SK-N-SH (cell line): ENCODE results near the gene CYP3A5. TPM values are rescaled to one million over a fixed set of nuclear protein-coding genes. Genes with fewer than 3 reads are reported as not detected.
"Not testable (repeated sequence)": the region's sequence is repeated elsewhere in the genome, so short reads cannot be mapped to it uniquely, and the experiment has no call there.

Experiments used
- CTCF ChIA-PET: fragments of 300-600, 350-600 bp; formaldehyde crosslinking; extraction: SDS; loops from one replicate; lab custom pipeline; 2021; lab: Yijun Ruan, JAX
- POLR2A ChIA-PET: fragments of 350-600 bp; sonication (Branson Sonifier 250); formaldehyde crosslinking; extraction: SDS; loops from one replicate; lab custom pipeline; 2020; ENCODE audit warnings: antibody characterized with exemption, inconsistent platforms; lab: Yijun Ruan, JAX
- DNase-seq: peaks from one replicate; pipeline ENCODE4 v3.0.0; 2012
- H2AFZ ChIP-seq: fragments of 200-600 bp; sonication (generic); 2 replicates; pipeline ENCODE4 v1.8.1; 2016; ENCODE audit warnings: antibody characterized with exemption, mild to moderate bottlenecking, low read depth
- H3F3A ChIP-seq: fragments of 200-600 bp; sonication (generic); replicated peaks from 2 replicates; pipeline ENCODE3; 2016; ENCODE audit warnings: antibody characterized with exemption, mild to moderate bottlenecking; ENCODE audit not compliant: insufficient read depth
- H3K27ac ChIP-seq, 2 experiments: fragments of 200-500 bp in 1 of 2; fragments of 200-600 bp in 1 of 2; sonication (Bioruptor generic) in 1 of 2; sonication (generic), shearing (Covaris generic) in 1 of 2; 2 replicates each; pipeline versions ENCODE4 v1.5.1 to v1.6.1; 2014 to 2016; ENCODE audit warnings: low read depth in 2 of 2, inconsistent platforms in 1 of 2, low read length in 1 of 2, mild to moderate bottlenecking in 1 of 2, mixed read lengths in 1 of 2
- H3K27me3 ChIP-seq: fragments of 200-600 bp; sonication (generic), shearing (Covaris generic); 2 replicates; pipeline ENCODE4 v1.6.1; 2016; ENCODE audit warnings: mixed run types; ENCODE audit not compliant: insufficient read depth
- H3K36me3 ChIP-seq, 2 experiments: fragments of 200-500 bp in 1 of 2; fragments of 200-600 bp in 1 of 2; sonication (Bioruptor generic) in 1 of 2; sonication (generic) in 1 of 2; replicated peaks in 1 of 2; 2 replicates each; pipeline versions ENCODE3 to v1.5.1; 2014 to 2016; ENCODE audit warnings: low read length in 1 of 2, mild to moderate bottlenecking in 1 of 2; ENCODE audit not compliant: insufficient read depth in 2 of 2, control insufficient read depth in 1 of 2
- H3K4me1 ChIP-seq, 2 experiments: fragments of 200-500 bp in 1 of 2; fragments of 200-600 bp in 1 of 2; sonication (Bioruptor generic) in 1 of 2; sonication (generic), shearing (Covaris generic) in 1 of 2; 2 replicates each; pipeline versions ENCODE4 v1.5.1 to v1.6.1; 2014 to 2016; ENCODE audit warnings: low read depth in 1 of 2, low read length in 1 of 2, mixed run types in 1 of 2; ENCODE audit not compliant: insufficient read depth in 2 of 2, control insufficient read depth in 1 of 2
- H3K4me2 ChIP-seq: fragments of 200-600 bp; sonication (generic), shearing (Covaris generic); 2 replicates; pipeline ENCODE4 v1.6.1; 2017; ENCODE audit warnings: mixed run types
- H3K4me3 ChIP-seq, 2 experiments: fragments of 200-500 bp in 1 of 2; fragments of 200-600 bp in 1 of 2; sonication (Bioruptor generic) in 1 of 2; sonication (generic), shearing (Covaris generic) in 1 of 2; 2 replicates each; pipeline versions ENCODE4 v1.5.1 to v1.8.1; 2014 to 2016; ENCODE audit warnings: low read depth in 2 of 2, inconsistent platforms in 1 of 2, low read length in 1 of 2, mild to moderate bottlenecking in 1 of 2, mixed read lengths in 1 of 2, moderate library complexity in 1 of 2
- H3K79me2 ChIP-seq: fragments of 200-600 bp; sonication (generic); 2 replicates; pipeline ENCODE4 v1.8.1; 2017; ENCODE audit warnings: mild to moderate bottlenecking; ENCODE audit not compliant: insufficient read depth
- H3K9ac ChIP-seq: fragments of 200-600 bp; sonication (generic); 2 replicates; pipeline ENCODE4 v1.6.1; 2017; ENCODE audit warnings: mixed run types
- H3K9me2 ChIP-seq: fragments of 200-600 bp; sonication (generic); 2 replicates; pipeline ENCODE4 v1.6.1; 2017; ENCODE audit warnings: mixed run types
- H3K9me3 ChIP-seq: fragments of 200-600 bp; sonication (generic); 2 replicates; pipeline ENCODE4 v1.6.1; 2017; ENCODE audit warnings: mixed run types, mild to moderate bottlenecking, moderate library complexity
- H4K20me1 ChIP-seq: fragments of 200-600 bp; sonication (generic); 2 replicates; pipeline ENCODE4 v1.6.1; 2017; ENCODE audit warnings: mild to moderate bottlenecking, mixed run types; ENCODE audit not compliant: insufficient read depth
- EP300 ChIP-seq, 2 experiments: IDR thresholded peaks; 2 replicates each; pipeline versions ENCODE4 v1.4.0 to v1.6.1; 2012; ENCODE audit warnings: borderline replicate concordance in 1 of 2, low read depth in 1 of 2, low read length in 1 of 2
- EZH2phosphoT487 ChIP-seq: fragments of 200-600 bp; sonication (generic); IDR thresholded peaks from 2 replicates; pipeline ENCODE4 v1.6.1; 2017; ENCODE audit warnings: low read depth, mixed run types, mild to moderate bottlenecking, antibody characterized with exemption, moderate library complexity, borderline replicate concordance
- JUND ChIP-seq: IDR thresholded peaks from 2 replicates; pipeline ENCODE4 v1.4.0; 2012
- NRF1 ChIP-seq: IDR thresholded peaks from 2 replicates; pipeline ENCODE4 v1.6.1; 2012; ENCODE audit warnings: low read depth, mild to moderate bottlenecking, low read length
- REST ChIP-seq: IDR thresholded peaks from 2 replicates; pipeline ENCODE4 v1.6.1; 2012; ENCODE audit warnings: mild to moderate bottlenecking, low read depth, low read length, moderate library complexity
- RXRA ChIP-seq: IDR thresholded peaks from 2 replicates; pipeline ENCODE4 v1.4.0; 2012; ENCODE audit warnings: low read depth, mild to moderate bottlenecking, borderline replicate concordance
- SIN3A ChIP-seq: IDR thresholded peaks from 2 replicates; pipeline ENCODE4 v1.6.1; 2012; ENCODE audit warnings: low read depth, mild to moderate bottlenecking, low read length, moderate library complexity, borderline replicate concordance
- TCF12 ChIP-seq: IDR thresholded peaks from 2 replicates; pipeline ENCODE4 v1.4.0; 2012
- USF2 ChIP-seq: fragments of 150-350 bp; IDR thresholded peaks from 2 replicates; pipeline ENCODE4 v1.6.1; 2017; ENCODE audit warnings: antibody characterized with exemption, low read length, low read depth, borderline replicate concordance
- YY1 ChIP-seq: IDR thresholded peaks from 2 replicates; pipeline ENCODE4 v1.4.0; 2012; ENCODE audit warnings: low read depth, mild to moderate bottlenecking
- WGBS: methylation state at CpG from one replicate; pipeline ENCODE4 v1.1.6; 2017; ENCODE audit warnings: low lambda C conversion rate; 5-methylcytosine and 5-hydroxymethylcytosine counted together
- polyA plus RNA-seq, 3 experiments: library from polyadenylated mRNA; depleted of rRNA; stranded (reverse); fragments of >200 nt; gene quantifications; 2 replicates each; pipeline ENCODE4 v1.2.3, GENCODE V29; 2012
- TF ChIP-seq, protein P1 (sequence below): IDR thresholded peaks from 2 replicates; pipeline ENCODE4 v1.4.0; 2012; ENCODE audit warnings: low read depth

The CYP3A5 gene
- polyA plus RNA-seq, 1 of the 3 experiments (the other 2 are of a cell fraction): 0.25 TPM

GRCh38 chr7:99728615-99729014 is 48.8 kb upstream of the CYP3A5 start:
- no peak overlapping the region for H3K4me2 ChIP-seq
- 63% methylated on average over 2 of the region's 2 CpGs for WGBS

GRCh38 chr7:99723201-99723600 is 43.4 kb upstream of the CYP3A5 start:
- POLR2A ChIA-PET, H3K27ac ChIP-seq, DNase-seq, H3K4me3 ChIP-seq, H3K36me3 ChIP-seq, H2AFZ ChIP-seq, H3K4me1 ChIP-seq, H3K9me2 ChIP-seq, H3K9me3 ChIP-seq, H4K20me1 ChIP-seq, H3K79me2 ChIP-seq, H3F3A ChIP-seq, H3K9ac ChIP-seq, H3K4me2 ChIP-seq: not testable (repeated sequence)
- H3K27me3 ChIP-seq: peaks cover 13% of the 10 kb centered on the region
- 37% methylated on average over 6 of the region's 6 CpGs for WGBS
- CTCF ChIA-PET: interaction anchor here (0.6 kb wide), 1 partner anchor 310 kb away, joined by 4 read pairs; no protein-coding TSS in a partner anchor

More at GRCh38 chr7:99728615-99729014, 48.8 kb upstream of the CYP3A5 start:
- Histone ChIP-seq H3K36me3 (no peaks in the 10 kb centered on the region), H3K27me3 (peaks cover 7% of the 10 kb centered on the region; the same call in 1 of the 2 replicates), H4K20me1 (no peaks in the 10 kb centered on the region), H3K79me2 (no peaks in the 10 kb centered on the region), H3K27ac (no peak overlapping the region), H3K9me2 (no peaks in the 10 kb centered on the region), H3K9me3 (no peaks in the 10 kb centered on the region), H3K4me3 (no peak overlapping the region), H3F3A (no peaks in the 10 kb centered on the region), H3K9ac (no peak overlapping the region), H2AFZ (no peak overlapping the region), H3K4me1 (no peaks in the 10 kb centered on the region)
- no peak for DNase-seq
- ChIA-PET CTCF (interaction anchor here (1.5 kb wide), 1 partner anchor 19 kb away, joined by 4 read pairs; no protein-coding TSS in a partner anchor), POLR2A (no interaction called here)
- TF ChIP-seq USF2 (no peak), JUND (no peak), EZH2phosphoT487 (no peak), SIN3A (no peak), EP300 (IDR thresholded peaks at IDR 0.05; ENCODE audit: borderline replicate concordance in 1 of 2, low read depth in 1 of 2, low read length in 1 of 2) (no peak), YY1 (no peak), REST (no peak), RXRA (no peak), NRF1 (no peak), TCF12 (no peak)
- TF ChIP-seq, protein P1, sequence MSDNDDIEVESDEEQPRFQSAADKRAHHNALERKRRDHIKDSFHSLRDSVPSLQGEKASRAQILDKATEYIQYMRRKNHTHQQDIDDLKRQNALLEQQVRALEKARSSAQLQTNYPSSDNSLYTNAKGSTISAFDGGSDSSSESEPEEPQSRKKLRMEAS: no peak
